T-helper 1 cell treated with Interleukin-12 subunit alpha and Interleukin-12 subunit beta and Interleukin-4 antibody, amounts not matched to agents 30 ng/mL and 1 ng/mL, for 36 hours (primary cell): ENCODE measurements around the gene GUK1. TPM values are rescaled to one million over a fixed set of nuclear protein-coding genes. Genes with fewer than 3 reads are reported as not detected.

Experiments
- intact Hi-C: fragments of 100-400 bp; cut with micrococcal nuclease; formaldehyde crosslinking; loops from one replicate; pipeline ENCODE4 v1.15.1; 2024
- total RNA-seq: library from RNA; stranded (reverse); gene quantifications from 2 replicates; pipeline ENCODE4 v1.2.3, GENCODE V29; 2022

The GUK1 gene
- total RNA-seq, 1 donor from 2014 or later, result 227 TPM

- intact Hi-C loops, result no loop called here
Observed at GRCh38 chr1:228194921-228195812, 55.1 kb downstream of the GUK1 start.

GRCh38 chr1:228197555-228198147, 57.6 kb downstream of the GUK1 start:
- intact Hi-C loops, result no loop called here

Other genes with a start within 250 kb of the GUK1 start
- gene WNT9A, start 192.3 kb upstream of the GUK1 start, total RNA-seq, result 0.27 TPM in 2 replicates
- not detected in 2 replicates for gene WNT3A, start 133.3 kb upstream of the GUK1 start, total RNA-seq
- 360 and 366 TPM in 2 replicates for gene ARF1, start 57.6 kb upstream of the GUK1 start, total RNA-seq
- gene C1orf35, start 37.0 kb upstream of the GUK1 start, total RNA-seq, result 17.4 and 19.0 TPM in 2 replicates
- gene MRPL55, start 31.0 kb upstream of the GUK1 start, total RNA-seq, result 34.6 and 41.1 TPM in 2 replicates
- gene GJC2, start 9.7 kb downstream of the GUK1 start, total RNA-seq, result 0.88 and 1.0 TPM in 2 replicates
- 7.1 and 8.0 TPM in 2 replicates for gene IBA57, start 25.5 kb downstream of the GUK1 start, total RNA-seq
- 15.4 and 17.5 TPM in 2 replicates for gene OBSCN, start 67.8 kb downstream of the GUK1 start, total RNA-seq